GM19395 (cell line): ENCODE measurements around the gene PNKD.

Experiments
- ATAC-seq: cut with Tn5 transposase; IDR thresholded peaks from one replicate; pipeline ENCODE4 v1.9.1; 2021; ENCODE audit warnings: mild to moderate bottlenecking, moderate library complexity; ENCODE audit not compliant: unreplicated experiment

Gene PNKD

DNA sequence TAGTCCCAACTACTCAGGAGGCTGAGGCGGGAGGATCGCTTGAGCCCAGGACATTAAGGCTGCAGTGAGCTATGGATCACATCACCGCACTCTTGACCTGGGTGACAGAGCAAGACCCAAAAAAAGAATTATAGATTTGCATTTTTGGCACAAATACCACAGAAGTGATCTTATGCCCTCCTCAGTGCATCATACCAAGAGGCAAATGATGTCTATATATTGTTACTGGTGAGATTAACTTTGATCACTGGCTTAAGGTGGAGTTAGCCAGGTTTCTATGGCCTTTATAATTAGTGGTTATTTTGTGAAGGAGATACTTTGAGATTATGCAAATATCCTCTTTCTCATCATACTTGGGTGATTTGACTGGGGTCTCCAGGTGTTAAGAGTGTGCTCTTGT, 64.2 kb downstream of the PNKD start:
- no peak for ATAC-seq

DNA sequence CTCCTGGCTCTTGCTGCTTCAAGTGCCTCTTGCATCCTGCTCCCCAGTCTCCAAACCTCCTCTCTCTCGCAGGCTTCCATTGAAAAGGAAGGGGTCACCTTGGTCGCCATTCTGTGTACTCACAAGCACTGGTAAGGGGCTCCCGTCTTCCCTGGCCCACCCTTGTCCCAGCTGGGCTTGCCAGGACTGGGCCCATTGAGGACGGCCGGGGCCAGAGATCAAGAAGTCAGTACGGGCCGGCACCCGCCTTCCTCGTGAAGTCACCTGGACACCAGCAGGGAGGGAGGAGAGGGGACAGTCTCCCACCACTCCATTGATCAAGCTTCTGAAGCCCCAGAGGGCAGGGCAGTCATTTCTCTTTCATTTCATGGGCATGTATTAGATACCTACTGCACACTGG, 70.3 kb downstream of the PNKD start:
- ATAC-seq: no peak

DNA sequence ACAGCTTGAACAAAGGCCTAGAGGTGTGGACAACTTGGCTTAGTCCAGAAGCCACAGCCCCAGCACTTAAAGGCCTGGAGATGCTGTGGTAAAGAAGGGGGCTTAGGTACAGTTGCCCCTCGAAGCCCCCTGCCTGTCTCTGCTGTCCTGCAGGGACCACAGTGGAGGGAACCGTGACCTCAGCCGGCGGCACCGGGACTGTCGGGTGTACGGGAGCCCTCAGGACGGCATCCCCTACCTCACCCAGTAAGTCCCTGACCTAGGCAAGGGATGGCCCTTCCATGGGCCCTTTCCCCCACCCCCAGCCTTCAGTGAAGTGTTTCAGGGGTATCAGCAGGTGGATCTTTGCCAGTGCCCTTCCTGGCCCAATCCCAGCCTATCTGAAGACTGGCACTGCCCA, 71.1 kb downstream of the PNKD start:
- no peak for ATAC-seq

DNA sequence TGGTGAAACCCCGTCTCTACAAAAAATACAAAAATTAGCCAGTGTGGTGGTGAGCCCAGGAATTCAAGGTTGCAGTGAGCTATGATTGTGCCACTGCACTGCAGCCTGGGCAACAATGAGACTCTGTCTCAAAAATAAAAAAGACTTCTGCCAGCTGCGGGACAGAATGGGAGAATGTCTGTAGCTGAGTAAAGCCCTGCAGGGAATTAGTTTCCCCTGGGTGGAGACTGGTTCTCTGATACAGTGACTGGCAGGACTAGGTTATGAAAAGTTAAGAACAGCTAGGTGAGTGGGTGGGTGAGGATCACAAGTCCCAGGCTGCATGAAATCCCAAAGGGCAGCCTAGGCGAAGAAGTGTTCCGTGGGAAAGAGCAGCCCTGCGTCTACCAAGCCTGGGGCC, 72.5 kb downstream of the PNKD start:
- no peak for ATAC-seq

DNA sequence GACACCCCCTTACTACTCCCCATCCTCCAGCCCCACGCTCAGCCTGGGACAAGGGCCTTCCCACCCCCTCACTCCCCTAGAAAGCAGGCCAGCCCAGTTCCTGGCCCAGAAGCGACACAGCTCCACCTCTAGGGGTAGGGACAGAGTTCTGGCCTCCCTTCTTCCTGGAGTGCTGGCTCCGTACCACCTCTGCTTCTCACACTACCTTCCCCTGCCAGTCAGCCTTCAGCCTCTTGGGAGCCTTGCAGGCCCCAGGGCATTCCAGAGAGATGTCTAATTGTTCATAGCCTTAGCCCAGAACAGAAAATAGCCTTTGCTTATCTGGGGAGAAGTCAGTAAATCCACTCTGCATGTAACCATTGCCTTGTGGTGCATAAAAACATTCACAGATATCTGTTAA, 73.3 kb downstream of the PNKD start:
- no peak for ATAC-seq

DNA sequence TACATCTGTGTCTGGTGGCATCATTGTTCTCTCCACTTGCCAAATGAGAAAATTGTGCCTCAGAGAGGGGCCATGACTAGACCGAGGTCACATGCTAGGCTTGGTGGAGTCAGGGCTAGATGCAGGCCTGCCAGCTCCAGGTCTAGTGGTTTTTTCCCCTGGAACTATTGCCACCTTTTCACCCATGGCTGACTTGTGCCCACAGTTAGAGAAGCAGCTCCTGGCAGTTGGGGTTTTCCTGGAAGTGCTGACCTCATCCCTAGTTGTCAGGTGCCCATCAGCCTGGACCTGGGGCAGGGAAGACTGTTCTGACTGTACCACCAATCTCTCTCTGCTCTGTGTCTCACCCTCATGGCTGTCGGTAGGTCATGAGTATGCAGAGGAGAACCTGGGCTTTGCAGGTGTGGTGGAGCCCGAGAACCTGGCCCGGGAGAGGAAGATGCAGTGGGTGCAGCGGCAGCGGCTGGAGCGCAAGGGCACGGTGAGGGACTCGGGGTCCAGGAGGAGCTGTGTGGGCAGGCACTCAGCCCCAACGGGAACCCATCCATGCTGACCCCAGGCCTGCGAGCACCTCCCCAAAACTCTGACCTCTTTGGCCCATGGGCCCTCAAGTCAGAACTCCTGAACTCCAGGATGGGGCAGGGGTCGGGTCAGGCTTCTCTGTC, 73.9 kb downstream of the PNKD start:
- no peak for ATAC-seq

DNA sequence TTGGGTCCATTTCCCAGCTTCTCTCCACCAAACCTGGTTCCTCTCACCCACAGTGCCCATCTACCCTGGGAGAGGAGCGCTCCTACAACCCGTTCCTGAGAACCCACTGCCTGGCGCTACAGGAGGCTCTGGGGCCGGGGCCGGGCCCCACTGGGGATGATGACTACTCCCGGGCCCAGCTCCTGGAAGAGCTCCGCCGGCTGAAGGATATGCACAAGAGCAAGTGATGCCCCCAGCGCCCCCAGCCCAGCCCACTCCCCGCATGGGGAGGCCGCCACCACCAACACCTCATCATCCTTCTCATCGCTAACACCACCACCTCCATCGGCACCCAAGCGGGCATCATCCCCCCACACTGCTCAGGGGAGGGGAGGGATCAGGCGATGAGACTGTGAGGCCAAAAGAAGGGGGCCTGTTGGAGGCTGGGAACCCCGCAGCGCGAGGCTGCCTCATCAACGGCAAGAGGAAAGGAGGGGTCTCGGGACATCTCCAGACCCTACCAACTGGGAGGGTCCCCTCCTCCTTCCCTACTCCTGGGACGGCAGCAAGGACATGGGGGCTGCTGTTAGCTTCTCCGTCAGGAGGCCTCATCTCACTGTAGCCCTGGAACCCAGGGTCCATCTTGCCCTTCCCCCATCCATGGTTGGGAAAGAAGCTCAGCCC, 74.6 kb downstream of the PNKD start:
- no peak for ATAC-seq

DNA sequence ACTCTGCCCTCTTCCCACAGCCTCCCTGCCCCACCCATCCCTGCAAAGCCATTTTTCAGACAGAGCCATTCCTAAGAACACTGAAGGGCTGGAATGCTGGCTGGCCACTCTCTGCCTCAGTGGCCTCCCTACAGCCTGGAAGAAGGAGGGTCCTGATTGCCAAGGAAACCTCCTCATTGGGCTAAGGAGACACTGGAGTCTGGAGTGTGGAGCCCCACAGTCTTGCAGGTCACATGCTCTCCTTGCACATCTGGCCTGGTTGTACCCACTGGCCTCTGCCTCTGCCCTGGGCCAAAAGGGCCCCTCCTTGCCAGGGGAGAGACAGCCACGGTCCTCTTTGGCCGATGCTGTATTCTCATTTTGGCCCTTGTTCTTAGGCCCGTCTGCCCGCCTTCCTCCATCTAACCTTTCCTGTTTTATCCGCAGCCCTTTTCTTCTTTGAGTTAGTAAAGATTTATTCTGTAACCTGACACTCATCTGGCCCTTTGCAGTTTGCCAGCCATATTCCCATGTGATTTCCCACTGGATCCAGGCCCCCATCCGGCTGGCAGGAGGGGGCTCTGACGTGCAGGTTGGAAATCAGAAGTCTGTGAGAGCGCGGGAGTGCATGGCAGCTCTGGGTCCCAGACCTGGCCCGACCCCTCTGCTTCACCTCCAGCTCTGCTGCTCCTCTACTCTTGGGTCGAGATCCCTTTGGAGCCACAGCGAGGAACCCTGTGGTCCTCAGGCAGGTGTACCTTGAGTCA, 75.3 kb downstream of the PNKD start:
- no peak for ATAC-seq

DNA sequence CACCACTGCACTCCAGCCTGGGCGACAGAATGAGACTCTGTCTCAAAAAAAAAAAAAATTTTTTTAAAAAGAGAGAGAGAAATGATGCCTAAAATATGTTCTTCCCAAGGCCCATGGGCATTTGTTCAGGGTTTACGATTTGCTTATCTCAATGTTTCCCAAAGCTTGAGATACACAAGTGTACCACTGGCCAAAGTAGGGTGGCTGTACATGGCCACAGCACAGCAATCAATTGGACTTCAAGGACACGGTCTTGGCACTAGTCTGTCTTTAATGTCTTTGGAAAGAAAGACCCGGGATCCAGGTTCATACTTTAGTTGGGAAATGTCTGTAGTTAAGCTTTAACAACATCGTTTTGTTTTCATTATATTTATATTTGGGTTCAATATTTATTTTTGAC, 76.9 kb downstream of the PNKD start:
- no peak for ATAC-seq

DNA sequence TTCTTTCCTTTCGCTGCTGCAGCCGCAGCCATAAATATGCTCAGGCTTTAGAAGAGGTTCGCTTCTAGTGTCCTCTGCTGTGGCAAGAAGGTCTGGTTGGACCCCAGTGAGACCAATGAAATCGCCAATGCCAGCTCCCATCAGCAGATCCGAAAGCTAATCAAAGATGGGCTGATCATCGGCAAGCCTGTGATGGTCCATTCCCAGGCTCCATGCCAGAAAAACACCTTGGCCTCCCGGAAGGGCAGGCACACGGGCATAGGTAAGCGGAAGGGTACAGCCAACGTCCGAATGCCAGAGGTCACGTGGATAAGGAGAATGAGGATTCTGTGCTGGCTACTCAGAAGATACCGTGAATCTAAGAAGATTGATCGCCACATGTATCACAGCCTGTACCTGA, 83.7 kb downstream of the PNKD start:
- no peak for ATAC-seq

DNA sequence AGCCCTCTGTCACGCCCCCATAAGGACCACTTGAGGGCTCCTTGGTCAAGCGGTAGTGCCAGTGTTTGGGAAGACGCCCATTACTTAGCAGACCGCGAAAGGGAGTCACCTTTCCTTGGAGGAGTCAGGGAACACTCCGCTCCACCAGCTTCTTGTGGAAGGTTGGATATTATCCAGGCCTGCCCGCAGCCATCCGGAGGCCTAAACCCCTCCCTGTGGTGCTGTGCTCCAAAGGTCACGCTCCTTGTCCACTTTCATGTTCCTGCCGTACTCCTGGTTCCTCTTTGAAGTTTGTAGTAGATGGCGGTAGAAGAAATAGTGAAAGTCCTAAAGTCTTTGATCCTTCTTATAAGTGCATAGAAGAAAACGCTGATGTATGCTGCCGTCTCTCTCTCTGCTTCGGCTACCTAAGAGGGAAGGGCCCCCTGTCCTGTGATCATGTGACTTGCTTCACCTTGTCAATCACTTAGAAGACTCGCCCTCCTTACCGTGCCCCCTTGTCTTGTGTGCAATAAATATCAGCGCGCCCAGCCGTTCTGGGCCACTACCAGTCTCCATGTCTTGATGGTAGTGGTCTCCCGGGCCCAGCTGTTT, 84.6 kb downstream of the PNKD start:
- no peak for ATAC-seq

DNA sequence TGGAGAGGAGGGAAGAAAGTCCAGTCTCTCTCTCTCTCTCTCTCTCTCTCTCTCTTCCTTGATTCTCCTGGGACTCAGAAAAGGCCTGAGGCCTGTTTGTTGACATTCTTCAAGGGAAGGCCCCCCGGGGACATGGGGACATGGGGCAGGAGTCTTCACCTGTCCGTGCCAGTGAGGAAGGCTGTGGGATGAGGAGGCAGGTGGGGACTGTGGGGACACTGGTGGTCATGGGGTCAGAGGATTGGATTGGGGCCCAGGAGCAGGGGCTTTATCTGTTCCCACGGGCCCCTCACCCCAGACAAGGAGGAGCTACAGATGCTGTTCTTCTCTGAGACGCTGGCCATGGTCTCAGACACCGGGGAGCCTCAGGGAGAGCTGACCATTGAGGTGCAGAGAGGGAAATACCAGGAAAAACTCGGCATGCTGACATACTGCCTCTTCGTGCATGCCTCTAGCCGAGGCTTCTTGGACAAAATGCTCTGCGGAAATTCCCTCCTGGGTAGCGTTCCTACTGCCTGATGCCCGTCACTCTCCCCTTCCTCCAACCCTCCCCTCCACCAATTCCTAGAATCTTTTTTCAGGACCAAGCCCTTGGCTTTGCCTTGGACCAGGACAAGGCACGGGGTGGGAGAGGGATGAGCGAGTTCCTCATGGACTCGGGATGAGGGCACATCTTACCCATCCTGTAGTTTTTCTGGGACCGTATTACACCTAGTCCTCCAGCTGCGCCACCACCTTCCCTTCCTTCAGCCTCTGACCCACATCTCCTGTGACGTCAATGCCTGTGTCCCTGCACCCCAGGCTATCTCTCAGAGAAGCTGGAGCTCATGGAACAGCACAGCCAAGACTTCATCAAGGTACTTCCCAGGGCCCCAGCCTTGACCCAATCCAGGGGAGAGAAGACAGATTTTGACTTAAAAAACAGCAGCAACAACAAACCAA, 87.2 kb downstream of the PNKD start:
- no peak for ATAC-seq

DNA sequence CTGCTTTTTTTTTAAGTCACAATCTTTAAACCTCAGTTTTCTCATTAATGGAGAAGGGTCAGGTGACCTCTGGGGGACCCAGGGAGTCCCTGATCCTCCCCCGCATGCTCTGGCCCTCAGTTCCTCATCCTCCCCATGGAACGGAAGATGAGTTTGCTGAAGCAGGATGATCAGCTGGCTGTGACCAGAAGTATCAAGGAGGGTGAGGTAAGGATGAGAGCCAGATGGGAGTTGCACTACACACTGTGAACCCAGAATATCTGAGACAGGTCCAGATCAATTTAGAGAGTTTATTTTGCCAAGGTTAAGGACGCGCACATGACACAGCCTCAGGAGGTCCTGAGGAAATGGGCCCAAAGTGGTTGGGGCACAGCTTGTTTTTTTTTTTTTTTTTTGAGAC, 90.1 kb downstream of the PNKD start:
- ATAC-seq: no peak

DNA sequence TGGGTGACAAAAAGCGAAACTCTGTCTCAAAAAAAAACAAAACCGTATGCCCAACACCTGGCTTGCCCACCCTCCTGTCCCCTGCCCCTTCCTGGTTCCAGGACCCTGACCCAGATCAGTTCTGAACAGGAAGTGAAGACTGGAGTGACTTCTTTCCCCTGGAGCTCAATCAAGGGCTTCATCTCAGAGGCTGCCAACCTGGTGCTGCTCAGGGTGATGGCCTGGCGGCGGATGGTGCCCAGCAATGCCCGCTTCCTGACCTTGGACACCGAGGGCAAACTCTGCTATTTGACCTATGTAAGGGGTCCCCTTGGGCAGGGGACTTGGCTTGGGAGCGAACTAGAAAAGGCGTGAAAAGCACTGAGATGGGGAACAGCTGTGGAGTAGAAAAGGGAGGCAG, 92.3 kb downstream of the PNKD start:
- ATAC-seq: no peak

DNA sequence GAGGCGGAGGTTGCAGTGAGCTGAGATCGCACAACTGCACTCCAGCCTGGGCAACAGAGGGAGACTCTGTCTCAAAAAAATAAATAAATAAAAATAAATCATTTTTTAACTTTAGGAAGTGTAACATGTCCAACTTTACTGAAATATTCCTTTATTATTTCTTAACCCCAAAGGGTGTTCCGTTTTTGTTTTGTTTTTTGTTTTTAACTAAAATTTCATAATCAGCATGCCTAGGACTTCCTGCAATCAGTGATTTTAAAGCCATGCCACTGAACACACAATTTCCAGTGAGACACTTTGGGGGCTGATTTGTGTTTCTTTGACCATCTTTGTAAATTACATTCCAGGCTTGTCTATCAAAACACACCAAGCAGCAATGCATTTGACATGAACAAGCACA, 93.4 kb downstream of the PNKD start:
- ATAC-seq: no peak

DNA sequence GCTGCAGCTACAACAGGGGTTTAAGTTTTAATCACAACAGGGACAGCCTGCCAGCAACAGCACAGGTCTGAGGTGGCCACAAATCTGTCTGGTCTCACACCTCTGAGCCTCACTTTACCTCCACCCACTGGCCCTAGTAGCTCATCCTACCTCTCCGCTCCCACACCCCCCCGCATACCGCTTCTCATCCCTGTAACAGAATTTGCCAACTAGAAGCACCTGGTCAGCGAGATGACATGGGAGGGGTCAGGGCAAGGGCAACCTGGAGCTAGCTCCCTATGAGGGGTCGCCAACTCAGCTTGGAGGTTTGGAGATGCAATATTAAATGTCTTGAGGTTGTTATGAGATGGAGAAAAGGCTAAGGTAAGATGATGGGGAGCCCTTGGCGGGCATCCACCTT, 93.9 kb downstream of the PNKD start:
- no peak for ATAC-seq

DNA sequence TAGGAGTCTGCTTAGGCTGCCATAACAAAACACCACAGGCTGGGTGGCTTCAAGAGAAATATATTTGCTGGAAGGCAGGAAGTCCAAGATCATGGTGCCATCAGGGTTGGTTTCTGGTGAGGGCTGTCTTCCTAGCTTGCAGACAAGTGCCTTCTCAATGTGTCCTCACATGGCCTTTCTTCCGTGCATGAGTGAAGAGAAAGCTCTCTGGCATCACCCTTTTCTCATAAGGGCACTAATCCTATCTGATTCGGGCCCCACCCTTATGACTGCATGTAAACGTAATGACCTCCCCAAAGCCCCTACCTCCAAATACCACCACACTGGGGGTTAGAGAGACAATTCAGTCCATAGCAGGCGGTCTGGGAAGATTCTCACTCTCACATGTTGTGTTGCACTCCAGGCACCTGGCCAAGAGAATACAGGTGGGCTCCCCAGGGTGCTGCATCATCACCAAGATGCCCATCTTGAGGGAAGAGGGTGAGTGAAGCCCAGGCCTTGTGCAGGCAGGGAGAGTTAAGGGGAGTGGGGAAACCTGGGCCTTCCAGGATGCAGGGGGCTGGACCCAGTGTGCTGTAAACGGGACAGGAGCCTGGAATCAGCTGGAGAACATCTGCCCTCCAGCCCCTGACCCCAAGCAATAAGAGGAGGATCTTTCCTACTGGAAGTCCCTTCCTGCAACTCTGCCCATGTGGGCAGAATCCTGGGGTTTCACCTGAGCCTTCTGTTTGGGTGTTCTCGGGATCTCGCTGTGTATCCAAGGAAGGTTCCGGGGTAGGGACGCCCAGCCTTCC, 96.5 kb downstream of the PNKD start:
- ATAC-seq: no peak

DNA sequence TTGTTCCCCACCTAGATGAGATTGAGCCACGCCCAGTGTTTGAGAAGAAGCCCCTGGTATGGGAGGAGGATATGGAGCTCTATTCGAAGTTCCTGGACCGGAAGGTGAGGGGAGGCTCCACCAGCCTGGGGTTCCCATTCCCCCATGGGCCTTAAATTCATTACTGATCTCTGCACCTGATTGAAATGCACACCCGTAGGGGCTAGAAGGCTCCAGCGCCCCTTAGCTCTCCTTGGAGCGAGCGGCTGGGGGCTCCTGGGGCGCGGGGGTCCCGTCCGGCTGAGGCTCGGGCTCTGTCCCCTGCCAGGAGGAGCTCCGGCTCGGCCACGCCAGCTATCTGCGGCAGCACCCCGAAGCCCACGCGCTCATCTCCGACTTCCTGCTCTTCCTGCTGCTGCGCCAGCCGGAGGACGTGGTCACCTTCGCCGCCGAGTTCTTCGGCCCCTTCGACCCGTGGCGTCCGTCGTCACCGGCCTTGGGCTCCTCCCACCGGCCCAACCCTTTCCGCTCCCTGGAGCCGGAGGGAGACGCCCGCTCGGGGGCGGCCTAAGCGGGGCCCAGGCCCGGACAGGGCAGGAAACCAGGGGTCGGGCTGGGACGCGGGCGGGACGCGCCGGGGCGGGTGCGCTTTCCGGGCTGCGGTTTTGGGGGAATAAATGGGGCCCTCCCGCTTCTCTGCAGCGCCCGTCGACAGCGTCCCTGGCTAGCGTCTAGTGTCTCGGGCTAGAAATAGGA, 97.3 kb downstream of the PNKD start:
- peak; percentile 92 for ATAC-seq

DNA sequence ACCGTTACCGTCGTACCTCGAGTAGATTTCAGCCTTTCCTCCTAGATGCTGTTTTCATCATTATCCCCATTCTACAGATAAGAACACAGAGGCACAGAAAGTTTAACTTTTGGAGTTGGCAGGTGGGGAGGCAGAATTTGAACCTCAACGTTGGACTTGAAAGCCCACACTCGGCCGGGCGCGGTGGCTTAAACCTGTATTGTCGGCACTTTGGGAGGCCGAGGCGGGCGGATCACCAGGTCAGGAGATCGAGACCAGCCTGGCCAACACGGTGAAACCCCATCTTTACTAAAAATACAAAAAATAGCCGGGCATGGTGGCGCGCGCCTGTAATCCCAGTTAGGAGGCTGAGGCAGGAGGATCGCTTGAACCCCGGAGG, 97.8 kb downstream of the PNKD start:
- no peak for ATAC-seq
